RWPE2 (cell line): ENCODE data around the gene CORO1C.
A peak's percentile ranks its signal among the peaks of the same experiment; 100 is the strongest.

ENCODE experiments used
- ATAC-seq: fragments of 200-7000 bp; cut with Tn5 transposase; 3 replicates; pipeline ENCODE4 v1.9.1; 2021; ENCODE audit warnings: low read depth
- DNase-seq: peaks from one replicate; pipeline ENCODE4 v3.0.0-alpha.2; 2020; ENCODE audit warnings: low spot score
- H3K27ac ChIP-seq: fragments of 450-650 bp; 2 replicates; pipeline ENCODE4 v1.5.1; 2017; ENCODE audit warnings: mild to moderate bottlenecking; ENCODE audit not compliant: poor library complexity, severe bottlenecking
- H3K27me3 ChIP-seq: fragments of 250-450 bp; sonication (Bioruptor Pico); 2 replicates; pipeline ENCODE4 v1.5.1; 2021; ENCODE audit warnings: mild to moderate bottlenecking, moderate library complexity; ENCODE audit not compliant: insufficient read depth, poor library complexity, severe bottlenecking
- H3K36me3 ChIP-seq: fragments of 250-450 bp; sonication (Bioruptor Pico); 2 replicates; pipeline ENCODE4 v1.5.1; 2020; ENCODE audit warnings: low read depth, mild to moderate bottlenecking, moderate library complexity
- H3K4me1 ChIP-seq: fragments of 250-450 bp; sonication (Bioruptor Pico); 2 replicates; pipeline ENCODE4 v1.5.1; 2021; ENCODE audit warnings: mild to moderate bottlenecking, moderate library complexity; ENCODE audit not compliant: insufficient read depth, poor library complexity, severe bottlenecking
- H3K4me3 ChIP-seq: fragments of 250-450 bp; sonication (Bioruptor Pico); 2 replicates; pipeline ENCODE4 v1.5.1; 2021; ENCODE audit warnings: mild to moderate bottlenecking, moderate library complexity; ENCODE audit not compliant: severe bottlenecking
- H3K9me3 ChIP-seq: fragments of 250-450 bp; sonication (Bioruptor Pico); 2 replicates; pipeline ENCODE4 v1.5.1; 2021; ENCODE audit warnings: mild to moderate bottlenecking, moderate library complexity; ENCODE audit not compliant: severe bottlenecking
- CTCF ChIP-seq: fragments of 450-650 bp; IDR thresholded peaks from one replicate; pipeline ENCODE4 v1.5.1; 2017; ENCODE audit warnings: mild to moderate bottlenecking, moderate library complexity; ENCODE audit not compliant: poor library complexity, severe bottlenecking

CORO1C gene

GRCh38 chr12:108689314-108690190, 41.8 kb downstream of the CORO1C start:
- peak; percentile 40 for TF ChIP-seq CTCF
- peaks cover 62% of the 10 kb centered on the region for H3K4me1 ChIP-seq
- no peaks in the 10 kb centered on the region for H3K27me3 ChIP-seq
- no peak for ATAC-seq
- DNase-seq = no peak
- H3K27ac ChIP-seq = peak overlapping the region; percentile 99
- no peaks in the 10 kb centered on the region for H3K9me3 ChIP-seq
- peaks cover 24% of the 10 kb centered on the region for H3K36me3 ChIP-seq
- no peak overlapping the region for H3K4me3 ChIP-seq

DNA sequence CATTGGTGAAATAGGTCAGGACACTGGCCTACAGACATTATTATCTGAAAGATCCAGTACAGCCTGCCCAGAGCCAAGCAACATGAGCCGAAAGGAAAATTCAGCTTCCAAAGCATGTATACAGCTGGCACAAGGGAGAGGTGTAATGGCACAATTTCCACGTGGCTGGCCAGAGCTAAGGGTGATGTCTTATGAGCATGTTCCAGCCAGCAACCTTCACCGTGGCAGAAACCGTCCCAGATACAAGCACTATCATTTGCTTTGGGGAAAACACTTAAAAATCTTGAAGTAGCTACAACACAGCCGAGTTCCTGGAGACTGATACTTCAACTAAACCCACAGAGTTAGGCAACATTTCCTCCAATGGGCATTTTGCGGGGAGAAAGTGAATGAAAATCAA, 44.5 kb downstream of the CORO1C start:
- peak overlapping the region; percentile 37 for H3K27ac ChIP-seq
- peaks cover 30% of the 10 kb centered on the region for H3K36me3 ChIP-seq
- no peak for DNase-seq
- no peaks in the 10 kb centered on the region for H3K27me3 ChIP-seq
- H3K4me3 ChIP-seq = no peak overlapping the region
- H3K9me3 ChIP-seq = no peaks in the 10 kb centered on the region
- peaks cover 48% of the 10 kb centered on the region for H3K4me1 ChIP-seq
- no peak for ATAC-seq
- TF ChIP-seq CTCF = no peak

DNA sequence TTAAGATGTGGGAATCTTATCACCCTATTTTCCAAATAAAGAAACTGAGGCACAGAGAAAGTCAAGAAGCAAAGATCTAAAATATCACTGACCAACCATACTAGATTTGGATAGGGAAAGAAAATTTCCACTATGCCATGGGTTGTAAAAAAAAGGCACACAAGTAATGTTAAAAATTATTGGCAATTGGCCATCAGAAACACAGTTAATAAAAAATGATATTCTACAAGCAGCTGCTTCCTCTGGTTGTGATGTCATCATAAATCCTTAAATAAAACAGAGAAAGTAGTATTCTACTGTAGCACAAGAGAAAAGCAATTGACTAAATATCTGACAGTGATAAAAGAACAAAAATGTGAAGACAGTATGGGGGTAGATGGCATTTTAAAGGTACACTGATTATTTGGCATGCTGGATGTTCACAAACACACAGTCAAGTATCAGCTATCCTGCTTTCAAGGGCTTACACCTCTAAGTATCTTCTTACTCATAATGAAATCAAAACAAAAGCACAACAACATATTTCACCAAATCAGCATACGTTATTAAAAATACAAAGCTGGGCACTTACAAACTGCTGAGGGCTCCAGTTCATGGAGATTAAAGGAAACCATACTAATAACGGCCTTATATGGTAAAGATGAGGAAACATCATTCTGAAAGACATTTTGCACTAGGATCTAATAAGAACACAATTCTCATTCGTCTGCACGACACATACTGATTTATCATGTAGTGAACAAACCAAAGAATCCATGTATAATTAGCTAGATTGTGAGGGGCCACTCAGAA, 45.7 kb downstream of the CORO1C start:
- H3K27ac ChIP-seq = peak overlapping the region; percentile 37

GRCh38 chr12:108683906-108684556, 47.3 kb downstream of the CORO1C start:
- TF ChIP-seq CTCF = no peak
- Histone ChIP-seq H3K4me1 (peaks cover 25% of the 10 kb centered on the region), H3K36me3 (peaks cover 30% of the 10 kb centered on the region), H3K27ac (peak overlapping the region; percentile 37), H3K9me3 (no peaks in the 10 kb centered on the region), H3K27me3 (no peaks in the 10 kb centered on the region), H3K4me3 (no peak overlapping the region)
- no peak for DNase-seq
- ATAC-seq = no peak

More for the DNA sequence above, 45.7 kb downstream of the CORO1C start:
- ATAC-seq (peak; percentile 30; the same call in 2 of the 3 replicates), DNase-seq (no peak)
- TF ChIP-seq CTCF = no peak
- no peaks in the 10 kb centered on the region for H3K27me3 ChIP-seq
- H3K9me3 ChIP-seq = no peaks in the 10 kb centered on the region
- H3K4me1 ChIP-seq = peaks cover 41% of the 10 kb centered on the region
- H3K4me3 ChIP-seq = no peak overlapping the region
- H3K36me3 ChIP-seq = peaks cover 27% of the 10 kb centered on the region
